Activated T-cell treated with anti-CD3 and anti-CD28 coated beads for 4 hours (primary cell): ENCODE data around the gene RIF1.

ENCODE experiments used
- DNase-seq: peaks from one replicate; pipeline ENCODE4 v3.0.0-alpha.2; 2020

RIF1 gene

GRCh38 chr2:151423760-151424159 lies 14.1 kb downstream of the RIF1 start:
- DNase-seq = no peak

- no peak for DNase-seq
Measured at GRCh38 chr2:151437630-151438029, 27.9 kb downstream of the RIF1 start.

- no peak for DNase-seq
Measured at GRCh38 chr2:151438506-151438905, 28.8 kb downstream of the RIF1 start.

- no peak for DNase-seq
Measured at GRCh38 chr2:151439127-151439526, 29.4 kb downstream of the RIF1 start.

- no peak for DNase-seq
Measured at GRCh38 chr2:151459358-151459757, 49.7 kb downstream of the RIF1 start.

- DNase-seq = no peak
Measured at GRCh38 chr2:151465771-151466170, 56.1 kb downstream of the RIF1 start.

- no peak for DNase-seq
Measured at GRCh38 chr2:151470556-151470955, 60.9 kb downstream of the RIF1 start.

- no peak for DNase-seq
Measured at GRCh38 chr2:151472966-151473365, 63.3 kb downstream of the RIF1 start.

GRCh38 chr2:151475071-151475470 lies 65.4 kb downstream of the RIF1 start:
- DNase-seq = no peak

- no peak for DNase-seq
Measured at GRCh38 chr2:151476287-151476686, 66.6 kb downstream of the RIF1 start.

GRCh38 chr2:151478011-151478410 lies 68.3 kb downstream of the RIF1 start:
- DNase-seq = no peak

- no peak for DNase-seq
Measured at GRCh38 chr2:151481744-151482143, 72.0 kb downstream of the RIF1 start.

GRCh38 chr2:151482171-151482725 lies 72.5 kb downstream of the RIF1 start:
- no peak for DNase-seq

GRCh38 chr2:151483546-151483945 lies 73.8 kb downstream of the RIF1 start:
- no peak for DNase-seq

GRCh38 chr2:151484100-151484499 lies 74.4 kb downstream of the RIF1 start:
- no peak for DNase-seq

- no peak for DNase-seq
Measured at GRCh38 chr2:151486053-151486452, 76.4 kb downstream of the RIF1 start.

GRCh38 chr2:151490276-151490675 lies 80.6 kb downstream of the RIF1 start:
- no peak for DNase-seq

GRCh38 chr2:151491496-151491895 lies 81.8 kb downstream of the RIF1 start:
- DNase-seq = no peak

GRCh38 chr2:151498178-151498577 lies 88.5 kb downstream of the RIF1 start:
- no peak for DNase-seq

GRCh38 chr2:151506170-151506569 lies 96.5 kb downstream of the RIF1 start:
- DNase-seq = no peak

- DNase-seq = no peak
Measured at GRCh38 chr2:151508519-151508918, 98.8 kb downstream of the RIF1 start.

GRCh38 chr2:151518802-151519201 lies 109.1 kb downstream of the RIF1 start:
- DNase-seq = no peak

GRCh38 chr2:151520976-151521375 lies 111.3 kb downstream of the RIF1 start:
- no peak for DNase-seq

GRCh38 chr2:151522556-151522955 lies 112.9 kb downstream of the RIF1 start:
- DNase-seq = no peak

GRCh38 chr2:151523850-151524249 lies 114.1 kb downstream of the RIF1 start:
- no peak for DNase-seq
